ENCODE data around the gene UVRAG. TPM values are rescaled to one million over a fixed set of nuclear protein-coding genes. Genes with fewer than 3 reads are reported as not detected.

The UVRAG gene
- total and polyA plus RNA-seq, 2 of the 4 experiments (the other 2 are of a cell fraction), result 5.6 to 10.9 TPM

- in situ Hi-C loops (cut with MboI; ENCODE audit: low sequenced_read_pairs), result no loop called here
Measured at GRCh38 chr11:76177250-76177686, 362.3 kb downstream of the UVRAG start.

More at GRCh38 chr11:76177250-76177686, 362.3 kb downstream of the UVRAG start:
- no peaks in the 10 kb centered on the region for H3K4me1 ChIP-seq (ENCODE audit: control insufficient read depth, insufficient read depth, low read length)
- intact Hi-C loops (cut with micrococcal nuclease), result no loop called here
- H3K79me1 ChIP-seq (ENCODE audit: low read depth in 1 of 2, low read length in 2 of 2), result no peaks in the 10 kb centered on the region
- no peaks in the 10 kb centered on the region for H3K36me3 ChIP-seq (ENCODE audit: control insufficient read depth, insufficient read depth, low read length)
- H3K9ac ChIP-seq (ENCODE audit: low read depth, low read length), result no peak overlapping the region
- dilution Hi-C loops (cut with HindIII; ENCODE audit: low sequenced_read_pairs, unreplicated experiment), result no loop called here
- ChIA-PET POLR2A (ENCODE audit: unreplicated experiment) (no interaction called here), CTCF (no interaction called here)
- H4K5ac ChIP-seq (ENCODE audit: low read depth, low read length), result no peak overlapping the region
- H3K27ac ChIP-seq (ENCODE audit: insufficient read depth, low read length), result no peak overlapping the region
- no peak for ATAC-seq (ENCODE audit: low read depth)
- no peak overlapping the region for H2AK5ac ChIP-seq (ENCODE audit: low read depth, low read length)
- no peak overlapping the region for H2BK120ac ChIP-seq (ENCODE audit: low read depth, low read length)
- no peaks in the 10 kb centered on the region for H3K9me3 ChIP-seq (ENCODE audit: control insufficient read depth, insufficient read depth, low read length)
- H2AFZ ChIP-seq (replicated peaks; ENCODE audit: low read length, poor library complexity), result peak overlapping the region; percentile 14
- no peak overlapping the region for H2BK20ac ChIP-seq (ENCODE audit: low read depth, low read length)
- no peak overlapping the region for H3K56ac ChIP-seq (ENCODE audit: extremely low read depth, insufficient read depth, low read length)
- no peak overlapping the region for H2BK15ac ChIP-seq (ENCODE audit: low read depth, low read length)
- H3K18ac ChIP-seq (ENCODE audit: low read depth, low read length), result no peak overlapping the region
- H4K91ac ChIP-seq (ENCODE audit: insufficient read depth, low read depth, low read length), result no peak overlapping the region
- no peak overlapping the region for H3K23ac ChIP-seq (ENCODE audit: low read depth, low read length)
- no peak overlapping the region for H2AK9ac ChIP-seq (replicated peaks; ENCODE audit: low read depth, low read length, poor library complexity)
- no peak overlapping the region for H3K14ac ChIP-seq (replicated peaks; ENCODE audit: low read depth, low read length)
- DNase-seq, result no peak
- no TSS peak for BruUV-seq (replicated peaks)
- H3K4me3 ChIP-seq (ENCODE audit: insufficient read depth, low read depth, low read length), result no peak overlapping the region
- no peak overlapping the region for H2BK5ac ChIP-seq (ENCODE audit: low read depth, low read length, poor library complexity, severe bottlenecking)
- H3K4ac ChIP-seq (ENCODE audit: low read depth, low read length), result no peak overlapping the region
- no peaks in the 10 kb centered on the region for H3K9me1 ChIP-seq (ENCODE audit: insufficient read depth, low read length)
- H4K20me1 ChIP-seq (ENCODE audit: insufficient read depth, low read length), result no peaks in the 10 kb centered on the region
- no peak overlapping the region for H3K4me2 ChIP-seq (ENCODE audit: low read depth, low read length)
- no peak overlapping the region for H4K8ac ChIP-seq (ENCODE audit: low read depth in 2 of 2, low read length in 2 of 2)
- H3K27me3 ChIP-seq (ENCODE audit: control insufficient read depth, insufficient read depth, low read length), result peaks cover 28% of the 10 kb centered on the region
- no peak for TF ChIP-seq USF2 (IDR thresholded peaks at IDR 0.05; ENCODE audit: low read depth, low read length)
- no peak for TF ChIP-seq BHLHE40 (IDR thresholded peaks at IDR 0.05; ENCODE audit: low read depth, low read length)
- WGBS, 2 experiments (ENCODE audit: extremely low coverage in 2 of 2, insufficient read length in 1 of 2), result no CpG with 5 or more reads among the region's 6 CpGs

All from IMR-90 (cell line).